Keratinocyte (primary cell): Measurements from ENCODE around the gene KLC1. TPM values are rescaled to one million over a fixed set of nuclear protein-coding genes. Genes with fewer than 3 reads are reported as not detected.

ENCODE experiments used
- DNase-seq: peaks from one replicate; pipeline ENCODE4 v3.0.0-alpha.2; 2011; ENCODE audit warnings: low read depth, missing footprints, low spot score
- FAIRE-seq: peaks from 2 replicates; lab custom pipeline; 2011; peaks lifted over from hg19 to GRCh38; lab: Jason Lieb, UNC
- H2AFZ ChIP-seq: 2 replicates; pipeline ENCODE4 v1.6.0; 2012; ENCODE audit warnings: low read length, control low read depth, inconsistent platforms; ENCODE audit not compliant: control insufficient read depth
- H3K27ac ChIP-seq: 2 replicates; pipeline ENCODE4 v1.5.1; 2011; ENCODE audit warnings: low read length; ENCODE audit not compliant: control insufficient read depth, insufficient read depth
- H3K27me3 ChIP-seq: 3 replicates; pipeline ENCODE4 v1.6.0; 2011; ENCODE audit warnings: low read length; ENCODE audit not compliant: control insufficient read depth, insufficient read depth; ENCODE audit errors: extremely low read depth
- H3K36me3 ChIP-seq, 2 experiments: 2 replicates in 1 of 2; 3 replicates in 1 of 2; pipeline ENCODE4 v1.5.1; 2011; ENCODE audit warnings: low read length in 2 of 2, mild to moderate bottlenecking in 1 of 2; ENCODE audit not compliant: control insufficient read depth in 2 of 2, insufficient read depth in 2 of 2; ENCODE audit errors: extremely low read depth in 1 of 2
- H3K4me1 ChIP-seq: 3 replicates; pipeline ENCODE4 v1.5.1; 2011; ENCODE audit warnings: low read length; ENCODE audit not compliant: control insufficient read depth, insufficient read depth; ENCODE audit errors: extremely low read depth
- H3K4me2 ChIP-seq: 3 replicates; pipeline ENCODE4 v1.6.0; 2011; ENCODE audit warnings: low read depth, low read length; ENCODE audit not compliant: control insufficient read depth, insufficient read depth; ENCODE audit errors: extremely low read depth
- H3K4me3 ChIP-seq, 3 experiments: fragments of 200-600 bp in 1 of 3; sonication (generic) in 1 of 3; 2 replicates in 2 of 3; 3 replicates in 1 of 3; pipeline ENCODE4 v1.5.1; 2011 to 2016; ENCODE audit warnings: low read length in 3 of 3, mild to moderate bottlenecking in 3 of 3, control low read depth in 2 of 3, inconsistent platforms in 1 of 3, low read depth in 1 of 3, mixed read lengths in 1 of 3, mixed run types in 1 of 3, moderate library complexity in 1 of 3; ENCODE audit not compliant: control insufficient read depth in 2 of 3, insufficient read depth in 2 of 3; ENCODE audit errors: extremely low read depth in 1 of 3
- H3K79me2 ChIP-seq: 2 replicates; pipeline ENCODE4 v1.6.0; 2012; ENCODE audit warnings: low read length; ENCODE audit not compliant: control insufficient read depth, insufficient read depth
- H3K9ac ChIP-seq: 3 replicates; pipeline ENCODE4 v1.6.0; 2011; ENCODE audit warnings: low read length; ENCODE audit not compliant: control insufficient read depth, insufficient read depth; ENCODE audit errors: extremely low read depth
- H3K9me1 ChIP-seq: 3 replicates; pipeline ENCODE4 v1.6.0; 2011; ENCODE audit warnings: low read length; ENCODE audit not compliant: control insufficient read depth, insufficient read depth; ENCODE audit errors: extremely low read depth
- H3K9me3 ChIP-seq: 2 replicates; pipeline ENCODE4 v1.5.1; 2012; ENCODE audit warnings: low read depth, low read length; ENCODE audit not compliant: control insufficient read depth
- H4K20me1 ChIP-seq: 3 replicates; pipeline ENCODE4 v1.6.0; 2011; ENCODE audit warnings: low read length; ENCODE audit not compliant: control insufficient read depth, insufficient read depth; ENCODE audit errors: extremely low read depth
- EZH2 ChIP-seq: IDR thresholded peaks from one replicate; pipeline ENCODE4 v1.6.1; 2012; ENCODE audit warnings: inconsistent platforms, mild to moderate bottlenecking, low read length, moderate library complexity
- dilution Hi-C: fragments of 300-500 bp; cut with MboI; formaldehyde crosslinking; loops from one replicate; pipeline ENCODE4 v1.7.0; 2020; ENCODE audit warnings: low sequenced_read_pairs; ENCODE audit not compliant: extremely low pct_ligation_motif_present
- polyA plus RNA-seq, 5 experiments: library from polyadenylated mRNA; depleted of rRNA in 3 of 5; stranded (reverse) in 3 of 5; stranded (forward) in 1 of 5; unstranded in 1 of 5; fragments of >200 nt; gene quantifications; 1 replicate in 1 of 5; 2 replicates in 3 of 5; 3 replicates in 1 of 5; pipeline versions ENCODE4 v1.2.1 to v1.2.3, GENCODE V29; 2011 to 2012; ENCODE audit warnings: missing spikeins in 2 of 5, low read depth in 1 of 5, low replicate concordance in 1 of 5
- TF ChIP-seq, protein P1 (sequence below), 3 experiments: IDR thresholded peaks in 1 of 3; conservative IDR thresholded peaks in 1 of 3; optimal IDR thresholded peaks in 1 of 3; 2 replicates in 2 of 3; 3 replicates in 1 of 3; pipeline versions ENCODE3 to v1.5.1; 2011; ENCODE audit warnings: low read length in 3 of 3, mild to moderate bottlenecking in 3 of 3, moderate library complexity in 2 of 3, control low read depth in 1 of 3, inconsistent platforms in 1 of 3; ENCODE audit not compliant: insufficient read depth in 2 of 3; ENCODE audit errors: extremely low read depth in 1 of 3

Gene KLC1
- polyA plus RNA-seq, 1 donor (not counting 4 experiments of a cell fraction or from before 2014, with no cell fraction given) = 130 TPM

DNA sequence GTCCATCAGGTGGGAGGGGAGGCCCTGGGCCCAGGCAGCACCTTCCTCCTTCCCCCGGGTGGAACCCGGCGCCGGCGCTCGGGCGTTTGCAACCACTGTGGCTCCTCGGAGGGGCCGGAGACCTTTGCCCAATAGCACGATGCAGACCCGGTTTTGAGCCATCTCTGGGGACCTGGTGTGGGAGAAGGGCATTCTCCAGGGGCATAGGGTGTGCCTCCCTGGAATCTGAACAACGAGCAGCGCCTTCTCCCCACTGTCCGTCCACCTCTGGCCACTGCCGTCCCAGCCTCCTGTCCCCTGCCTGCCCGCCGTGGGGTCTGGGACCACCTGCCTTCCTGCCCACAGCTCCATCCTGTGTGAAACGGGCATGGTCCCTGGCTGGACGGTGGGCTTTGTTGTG is 99.1 kb downstream of the KLC1 start:
- Histone ChIP-seq H3K4me3 (no peak overlapping the region), H3K9ac (no peak overlapping the region), H3K27ac (no peak overlapping the region), H2AFZ (no peak overlapping the region), H4K20me1 (peaks cover 8% of the 10 kb centered on the region), H3K4me2 (no peak overlapping the region), H3K4me1 (peaks cover 4% of the 10 kb centered on the region), H3K9me3 (no peaks in the 10 kb centered on the region), H3K36me3 (peaks cover 31 to 47% of the 10 kb centered on the region in 2 experiments), H3K9me1 (no peaks in the 10 kb centered on the region), H3K27me3 (no peaks in the 10 kb centered on the region), H3K79me2 (peaks cover 45% of the 10 kb centered on the region)
- DNase-seq (no peak), FAIRE-seq (no peak)
- dilution Hi-C loops = no loop called here
- TF ChIP-seq, protein P1, sequence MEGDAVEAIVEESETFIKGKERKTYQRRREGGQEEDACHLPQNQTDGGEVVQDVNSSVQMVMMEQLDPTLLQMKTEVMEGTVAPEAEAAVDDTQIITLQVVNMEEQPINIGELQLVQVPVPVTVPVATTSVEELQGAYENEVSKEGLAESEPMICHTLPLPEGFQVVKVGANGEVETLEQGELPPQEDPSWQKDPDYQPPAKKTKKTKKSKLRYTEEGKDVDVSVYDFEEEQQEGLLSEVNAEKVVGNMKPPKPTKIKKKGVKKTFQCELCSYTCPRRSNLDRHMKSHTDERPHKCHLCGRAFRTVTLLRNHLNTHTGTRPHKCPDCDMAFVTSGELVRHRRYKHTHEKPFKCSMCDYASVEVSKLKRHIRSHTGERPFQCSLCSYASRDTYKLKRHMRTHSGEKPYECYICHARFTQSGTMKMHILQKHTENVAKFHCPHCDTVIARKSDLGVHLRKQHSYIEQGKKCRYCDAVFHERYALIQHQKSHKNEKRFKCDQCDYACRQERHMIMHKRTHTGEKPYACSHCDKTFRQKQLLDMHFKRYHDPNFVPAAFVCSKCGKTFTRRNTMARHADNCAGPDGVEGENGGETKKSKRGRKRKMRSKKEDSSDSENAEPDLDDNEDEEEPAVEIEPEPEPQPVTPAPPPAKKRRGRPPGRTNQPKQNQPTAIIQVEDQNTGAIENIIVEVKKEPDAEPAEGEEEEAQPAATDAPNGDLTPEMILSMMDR (optimal IDR thresholded peaks at IDR 0.05 in 1 of 3, IDR thresholded peaks at IDR 0.05 in 1 of 3, conservative IDR thresholded peaks at IDR 0.05 in 1 of 3; ENCODE audit: extremely low read depth in 1 of 3, insufficient read depth in 2 of 3, low read length in 3 of 3) = no peak
- no peak for TF ChIP-seq EZH2

DNA sequence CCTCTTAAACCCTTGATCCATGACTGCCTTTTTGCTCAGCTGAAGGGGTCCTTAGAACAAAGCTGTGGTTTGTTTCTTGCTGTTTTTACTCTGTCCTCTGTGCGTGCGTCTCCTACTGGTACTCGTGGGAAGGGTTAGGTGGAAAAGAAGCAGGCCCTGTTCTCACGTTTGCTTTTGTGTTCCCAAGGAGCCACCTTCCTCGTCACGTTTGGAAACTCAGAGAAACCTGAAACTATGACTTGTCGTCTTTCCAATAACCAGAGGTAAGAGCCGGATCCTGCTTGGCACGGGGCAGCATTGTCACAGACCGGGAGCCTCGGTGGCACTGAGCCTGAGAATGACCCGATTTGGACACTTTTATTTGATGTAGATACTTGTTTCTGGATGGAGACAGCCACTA is 99.7 kb downstream of the KLC1 start:
- Histone ChIP-seq H4K20me1 (peaks cover 5% of the 10 kb centered on the region), H3K9ac (no peak overlapping the region), H3K36me3 (peaks cover 36 to 50% of the 10 kb centered on the region in 2 experiments), H3K9me1 (no peaks in the 10 kb centered on the region), H3K9me3 (no peaks in the 10 kb centered on the region), H3K4me2 (no peak overlapping the region), H3K27me3 (no peaks in the 10 kb centered on the region), H3K4me1 (peaks cover 8% of the 10 kb centered on the region), H3K27ac (no peak overlapping the region), H3K79me2 (peaks cover 40% of the 10 kb centered on the region), H2AFZ (no peak overlapping the region), H3K4me3 (no peak overlapping the region)
- TF ChIP-seq EZH2 = no peak
- TF ChIP-seq, protein P1 (optimal IDR thresholded peaks at IDR 0.05 in 1 of 3, IDR thresholded peaks at IDR 0.05 in 1 of 3, conservative IDR thresholded peaks at IDR 0.05 in 1 of 3; ENCODE audit: extremely low read depth in 1 of 3, insufficient read depth in 2 of 3, low read length in 3 of 3) = no peak
- FAIRE-seq (no peak), DNase-seq (no peak)
- dilution Hi-C loops = no loop called here
